Muscle layer of duodenum (tissue), 2 donors: ENCODE data around the gene GPRIN2.
"Not testable (repeated sequence)": the region's sequence is repeated elsewhere in the genome, so short reads cannot be mapped to it uniquely, and the experiment has no call there.

Source experiments
- H3K27ac ChIP-seq: one replicate; pipeline ENCODE4 v1.7.0; 2013; ENCODE audit warnings: mild to moderate bottlenecking, low read length
- H3K27me3 ChIP-seq: one replicate; pipeline ENCODE4 v1.7.0; 2013; ENCODE audit warnings: low read depth, mild to moderate bottlenecking, control low read depth, low read length
- H3K36me3 ChIP-seq, 2 donors: one replicate each; pipeline ENCODE4 v1.7.0; 2013; ENCODE audit warnings: low read length in 2 of 2, control low read depth in 1 of 2, mild to moderate bottlenecking in 1 of 2; ENCODE audit not compliant: insufficient read depth in 2 of 2, control insufficient read depth in 1 of 2
- H3K4me1 ChIP-seq, 2 donors: one replicate each; pipeline ENCODE4 v1.7.0; 2013; ENCODE audit warnings: low read length in 2 of 2, mild to moderate bottlenecking in 2 of 2, control low read depth in 1 of 2, moderate library complexity in 1 of 2; ENCODE audit not compliant: insufficient read depth in 2 of 2, control insufficient read depth in 1 of 2
- H3K4me3 ChIP-seq, 2 donors: one replicate each; pipeline ENCODE4 v1.7.0; 2013; ENCODE audit warnings: low read length in 2 of 2, low read depth in 1 of 2, mild to moderate bottlenecking in 1 of 2
- H3K9me3 ChIP-seq, 2 donors: one replicate each; pipeline ENCODE4 v1.7.0; 2013; ENCODE audit warnings: low read length in 2 of 2, control low read depth in 1 of 2, mild to moderate bottlenecking in 1 of 2; ENCODE audit not compliant: control insufficient read depth in 1 of 2
- donor health status: healthy.

GPRIN2 gene

GRCh38 chr10:46565591-46566332 is 9.3 kb upstream of the GPRIN2 start:
- H3K36me3 ChIP-seq, H3K27me3 ChIP-seq, H3K9me3 ChIP-seq, H3K4me1 ChIP-seq, H3K27ac ChIP-seq, H3K4me3 ChIP-seq: not testable (repeated sequence)

- no peak overlapping the region for H3K27ac ChIP-seq
- H3K27me3 ChIP-seq, result peaks cover 27% of the 10 kb centered on the region
- peaks cover 0 to 8% of the 10 kb centered on the region in 2 donors for H3K4me1 ChIP-seq
- H3K36me3 ChIP-seq, result no peaks in the 10 kb centered on the region
- H3K4me3 ChIP-seq, result no peak overlapping the region
- H3K9me3 ChIP-seq, result no peaks in the 10 kb centered on the region
Measured at GRCh38 chr10:46560952-46561351, 4.5 kb upstream of the GPRIN2 start.

GRCh38 chr10:46560381-46560780 is 3.9 kb upstream of the GPRIN2 start:
- Histone ChIP-seq H3K9me3 (no peaks in the 10 kb centered on the region), H3K4me3 (no peak overlapping the region), H3K27me3 (peaks cover 33% of the 10 kb centered on the region), H3K36me3 (no peaks in the 10 kb centered on the region), H3K4me1 (peaks cover 0 to 11% of the 10 kb centered on the region in 2 donors), H3K27ac (no peak overlapping the region)

- Histone ChIP-seq H3K4me1 (peaks cover 0 to 11% of the 10 kb centered on the region in 2 donors), H3K27ac (no peak overlapping the region), H3K27me3 (peaks cover 34% of the 10 kb centered on the region), H3K9me3 (no peaks in the 10 kb centered on the region), H3K36me3 (no peaks in the 10 kb centered on the region), H3K4me3 (no peak overlapping the region)
Measured at GRCh38 chr10:46559231-46559671, 2.8 kb upstream of the GPRIN2 start.

- no peaks in the 10 kb centered on the region for H3K9me3 ChIP-seq
- H3K4me3 ChIP-seq, result no peak overlapping the region
- peaks cover 34% of the 10 kb centered on the region for H3K27me3 ChIP-seq
- H3K36me3 ChIP-seq, result no peaks in the 10 kb centered on the region
- H3K27ac ChIP-seq, result no peak overlapping the region
- H3K4me1 ChIP-seq, result peaks cover 0 to 11% of the 10 kb centered on the region in 2 donors
Measured at GRCh38 chr10:46558392-46559185, 2.1 kb upstream of the GPRIN2 start.

GRCh38 chr10:46558122-46558391 is 1.6 kb upstream of the GPRIN2 start:
- no peak overlapping the region for H3K4me3 ChIP-seq
- no peaks in the 10 kb centered on the region for H3K36me3 ChIP-seq
- peaks cover 0 to 11% of the 10 kb centered on the region in 2 donors for H3K4me1 ChIP-seq
- peaks cover 34% of the 10 kb centered on the region for H3K27me3 ChIP-seq
- H3K27ac ChIP-seq, result no peak overlapping the region
- no peaks in the 10 kb centered on the region for H3K9me3 ChIP-seq

- Histone ChIP-seq H3K27ac (no peak overlapping the region), H3K4me3 (no peak overlapping the region), H3K4me1 (peaks cover 0 to 11% of the 10 kb centered on the region in 2 donors), H3K27me3 (peaks cover 34% of the 10 kb centered on the region), H3K36me3 (no peaks in the 10 kb centered on the region), H3K9me3 (no peaks in the 10 kb centered on the region)
Measured at GRCh38 chr10:46557319-46558121, 1.1 kb upstream of the GPRIN2 start.

- Histone ChIP-seq H3K27me3 (peaks cover 34% of the 10 kb centered on the region), H3K27ac (no peak overlapping the region), H3K4me1 (peaks cover 0 to 11% of the 10 kb centered on the region in 2 donors), H3K36me3 (no peaks in the 10 kb centered on the region), H3K9me3 (no peaks in the 10 kb centered on the region), H3K4me3 (peak overlapping the region in 1 of 2 donors; percentile 45)
Measured at GRCh38 chr10:46555713-46556514, 544 bp downstream of the GPRIN2 start.

- H3K4me3 ChIP-seq, result no peak overlapping the region
- no peak overlapping the region for H3K27ac ChIP-seq
- H3K9me3 ChIP-seq, result no peaks in the 10 kb centered on the region
- H3K36me3 ChIP-seq, result no peaks in the 10 kb centered on the region
- H3K27me3 ChIP-seq, result peaks cover 34% of the 10 kb centered on the region
- peaks cover 0 to 11% of the 10 kb centered on the region in 2 donors for H3K4me1 ChIP-seq
Measured at GRCh38 chr10:46555366-46555712, 1.1 kb downstream of the GPRIN2 start.

GRCh38 chr10:46554166-46554781 is 2.2 kb downstream of the GPRIN2 start:
- Histone ChIP-seq H3K27me3 (peaks cover 32% of the 10 kb centered on the region), H3K4me1 (peaks cover 0 to 11% of the 10 kb centered on the region in 2 donors), H3K9me3 (no peaks in the 10 kb centered on the region)

More at GRCh38 chr10:46554166-46554781, 2.2 kb downstream of the GPRIN2 start:
- no peak overlapping the region for H3K4me3 ChIP-seq
- H3K36me3 ChIP-seq, result no peaks in the 10 kb centered on the region
- no peak overlapping the region for H3K27ac ChIP-seq
